Cerebellar nuclear complex (tissue), 1 donor: ENCODE results near the gene LCN15.
A peak's percentile ranks its signal among the peaks of the same experiment; 100 is the strongest.

Source experiments
- DNase-seq, 2 experiments: peaks; one replicate each; lab custom pipeline; 2025; lab: John Stamatoyannopoulos, UW

LCN15 gene

DNA sequence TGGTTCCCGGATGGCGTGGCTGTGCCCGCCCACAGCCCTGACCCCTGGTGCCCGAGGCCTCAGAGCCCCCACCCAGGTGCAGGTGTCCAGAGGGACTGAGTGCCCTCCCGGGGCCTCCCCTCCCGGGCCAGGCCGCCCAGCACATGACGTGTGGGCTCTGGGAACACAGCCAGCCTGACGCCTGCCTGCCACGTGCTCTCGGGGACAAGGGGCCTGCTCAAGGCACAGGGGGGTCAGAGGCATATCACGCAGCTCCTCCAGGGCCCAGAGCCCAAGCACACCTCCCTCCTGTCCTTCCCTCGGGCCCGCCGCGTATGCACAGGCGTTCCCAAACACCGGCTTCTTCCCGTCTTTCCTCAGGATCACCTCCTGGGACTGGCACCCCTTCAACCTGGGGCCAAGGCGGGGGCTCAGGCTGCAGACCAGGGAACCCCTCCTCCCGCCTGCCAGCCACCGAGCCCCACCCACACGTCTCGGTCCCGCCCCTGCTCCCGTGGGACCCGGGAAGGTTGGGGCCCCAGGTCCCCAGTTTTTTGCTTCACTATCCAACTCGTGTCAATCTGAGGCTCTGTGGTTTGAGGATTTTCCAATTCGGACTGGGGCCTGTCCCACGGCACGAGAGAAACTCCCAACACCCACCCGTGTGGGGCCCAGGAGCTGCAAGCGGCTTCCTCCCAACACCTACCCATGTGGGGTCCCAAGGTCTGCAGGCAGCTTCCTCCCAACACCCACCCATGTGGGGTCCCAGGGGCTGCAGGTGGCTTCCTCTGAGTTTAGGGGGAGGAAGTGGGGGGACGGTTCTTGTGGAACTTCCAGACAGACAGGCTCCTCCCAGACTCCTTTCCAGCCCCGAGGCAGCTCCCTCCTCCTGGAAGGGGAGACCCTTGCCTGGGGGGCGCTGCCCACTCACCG, 23.1 kb downstream of the LCN15 start:
- DNase-seq, result no peak

DNA sequence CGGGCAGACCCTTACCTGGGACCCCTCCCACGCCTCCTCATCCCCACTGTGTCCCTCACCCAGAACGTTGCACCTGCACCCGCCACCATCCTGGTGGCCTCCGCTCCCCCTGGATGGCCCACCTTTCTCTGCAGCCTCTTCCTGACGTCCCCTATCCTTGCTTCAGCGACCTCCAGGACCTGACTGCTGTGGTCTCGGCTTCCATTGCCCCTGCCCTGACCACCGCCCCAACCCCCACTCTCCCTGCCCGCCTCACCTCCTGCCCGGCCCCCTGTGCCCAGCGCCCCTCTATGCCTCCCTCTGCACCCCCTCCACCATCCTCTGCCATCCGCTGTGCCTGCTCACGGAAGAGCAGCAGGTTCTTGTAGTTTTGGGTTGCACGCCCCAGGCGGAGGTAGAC, 23.8 kb downstream of the LCN15 start:
- DNase-seq, result no peak

DNA sequence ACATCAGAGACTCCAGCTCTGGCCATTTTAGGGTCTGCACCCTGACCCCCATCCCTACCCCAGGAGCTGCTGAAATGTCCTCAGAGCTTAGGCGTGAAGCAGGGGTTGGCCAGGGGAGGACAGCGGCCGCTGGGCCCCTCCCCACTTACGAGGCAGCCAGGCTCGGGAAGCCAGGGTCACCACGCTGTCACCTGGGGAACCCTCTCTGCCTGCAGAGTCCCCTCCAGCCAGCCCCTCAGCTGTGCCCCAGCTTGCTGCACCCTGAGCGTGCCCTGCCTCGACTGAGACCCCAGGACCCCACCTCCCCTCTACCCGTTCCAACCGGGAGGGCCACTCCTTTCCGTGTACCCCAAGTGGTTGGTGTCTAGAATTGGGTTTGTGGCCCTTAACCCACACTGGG, 24.2 kb downstream of the LCN15 start:
- DNase-seq, result no peak

DNA sequence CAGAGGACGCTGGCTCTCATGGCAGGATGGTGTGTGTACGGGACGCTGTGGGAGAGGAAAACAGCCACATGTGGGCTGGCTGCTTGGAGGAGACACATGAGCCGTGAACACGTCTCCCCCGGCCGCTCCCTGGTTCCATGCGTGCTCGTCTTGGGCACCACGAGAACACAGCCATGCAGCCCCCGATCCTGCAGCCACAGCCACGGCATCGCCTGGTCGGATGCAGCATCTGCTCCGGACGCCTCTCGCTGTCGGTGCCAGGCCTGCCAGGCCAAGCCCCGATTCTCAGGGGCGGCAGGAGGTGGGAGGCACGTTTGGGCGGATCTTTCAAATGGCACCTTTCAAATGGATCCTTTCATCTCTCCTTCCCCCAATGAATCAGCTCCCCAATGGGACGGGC, 24.8 kb downstream of the LCN15 start:
- no peak for DNase-seq

DNA sequence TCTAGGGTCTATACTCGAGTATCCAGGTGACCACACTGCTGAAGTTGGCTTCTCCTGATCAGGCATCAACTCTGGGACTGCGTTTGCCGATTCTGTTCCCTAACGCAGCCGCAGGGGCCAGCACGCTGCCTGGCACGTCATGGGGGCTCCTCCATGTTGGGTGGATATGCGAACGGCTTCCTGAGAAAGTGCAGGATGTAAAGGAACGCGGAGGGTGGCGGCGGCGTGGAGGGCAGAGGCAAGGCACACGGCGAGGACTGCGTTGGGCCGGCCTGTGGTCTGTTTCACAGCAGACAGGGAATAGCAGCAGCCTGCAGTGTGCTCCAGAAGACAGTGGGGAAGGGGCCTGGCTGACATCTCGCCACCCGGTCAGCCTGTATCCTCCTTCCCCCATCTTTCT, 25.4 kb downstream of the LCN15 start:
- no peak for DNase-seq

DNA sequence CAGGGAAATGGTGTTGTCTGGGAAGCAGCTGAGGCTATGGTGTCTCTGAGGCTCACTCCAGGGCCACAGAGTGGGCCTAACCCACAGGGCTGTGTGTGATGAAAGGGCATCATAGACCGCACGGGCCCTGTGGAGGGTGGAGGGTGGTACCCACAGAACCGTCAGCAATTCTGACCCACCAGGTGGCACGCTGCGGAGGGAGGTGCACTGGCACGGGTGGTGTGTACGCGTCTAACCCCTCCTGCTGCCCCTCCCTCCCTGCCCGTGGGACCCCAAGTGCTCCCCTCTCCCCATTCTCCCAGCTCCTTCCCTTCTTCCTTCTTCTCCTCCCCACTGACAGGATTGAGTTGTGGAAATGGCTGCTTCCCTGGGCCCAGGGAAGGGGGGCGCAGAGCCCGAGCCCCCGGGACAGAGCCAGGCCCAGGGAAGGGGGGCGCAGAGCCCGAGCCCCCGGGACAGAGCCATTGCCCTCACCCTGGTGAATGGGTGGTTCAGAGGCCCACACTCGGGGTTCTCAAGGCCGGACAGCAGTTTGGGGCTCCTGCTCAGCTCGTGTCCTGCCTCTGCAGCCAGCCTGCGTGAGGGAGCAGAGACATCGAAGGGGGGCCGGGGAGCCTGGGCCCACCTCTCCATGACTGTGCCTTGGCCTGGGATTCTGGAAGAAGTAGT, 28.4 kb downstream of the LCN15 start:
- no peak for DNase-seq

DNA sequence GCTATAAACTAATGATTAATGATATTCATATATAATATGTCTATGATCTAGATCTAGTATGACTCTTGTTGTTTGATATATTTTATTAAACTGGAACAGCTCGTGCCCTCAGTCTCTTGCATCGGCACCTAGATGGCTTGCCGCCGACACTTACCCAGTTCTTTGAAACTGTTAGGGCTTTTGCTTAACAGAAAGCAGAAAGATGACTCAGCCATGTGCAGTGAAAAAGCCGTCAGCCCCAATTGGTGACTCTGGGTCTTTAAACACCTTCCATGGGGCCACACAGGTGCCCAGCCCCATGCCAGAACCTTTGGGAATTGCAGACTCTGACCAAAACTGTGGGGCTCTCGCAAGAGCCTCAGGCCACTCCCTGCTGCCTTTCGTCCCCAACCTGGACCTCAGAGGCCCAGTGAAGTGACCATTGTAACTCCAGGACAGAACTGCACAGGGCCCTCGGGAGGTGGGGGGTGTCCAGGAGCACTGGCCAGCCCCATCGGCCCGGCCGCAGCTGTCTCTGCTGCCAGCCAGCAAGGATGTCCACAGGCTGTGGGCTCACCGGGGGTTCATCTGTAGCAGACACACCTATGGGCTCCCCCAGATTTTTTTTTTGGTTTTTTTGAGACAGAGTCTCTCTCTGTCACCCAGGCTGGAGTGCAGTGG, 29.4 kb downstream of the LCN15 start:
- no peak for DNase-seq

DNA sequence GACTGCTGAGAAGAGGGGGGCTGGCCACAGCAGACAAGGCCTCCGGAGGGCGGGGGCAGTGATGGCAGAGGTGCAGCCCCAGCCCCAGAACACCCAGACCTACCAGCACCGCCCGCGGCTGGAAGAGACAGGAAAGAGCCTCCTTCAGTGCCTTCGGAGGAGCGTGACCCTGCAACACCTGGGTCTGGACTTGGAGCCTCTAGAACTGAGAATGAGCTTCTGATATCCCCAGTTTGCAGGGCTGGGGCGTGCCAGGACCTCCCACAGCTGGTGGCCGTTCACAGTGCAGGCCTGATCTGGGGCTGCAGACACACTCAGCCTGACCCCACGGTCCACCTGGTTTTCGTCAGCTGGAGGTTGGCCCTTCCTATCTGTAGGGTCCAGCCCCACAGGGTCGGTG, 30.7 kb downstream of the LCN15 start:
- no peak for DNase-seq

DNA sequence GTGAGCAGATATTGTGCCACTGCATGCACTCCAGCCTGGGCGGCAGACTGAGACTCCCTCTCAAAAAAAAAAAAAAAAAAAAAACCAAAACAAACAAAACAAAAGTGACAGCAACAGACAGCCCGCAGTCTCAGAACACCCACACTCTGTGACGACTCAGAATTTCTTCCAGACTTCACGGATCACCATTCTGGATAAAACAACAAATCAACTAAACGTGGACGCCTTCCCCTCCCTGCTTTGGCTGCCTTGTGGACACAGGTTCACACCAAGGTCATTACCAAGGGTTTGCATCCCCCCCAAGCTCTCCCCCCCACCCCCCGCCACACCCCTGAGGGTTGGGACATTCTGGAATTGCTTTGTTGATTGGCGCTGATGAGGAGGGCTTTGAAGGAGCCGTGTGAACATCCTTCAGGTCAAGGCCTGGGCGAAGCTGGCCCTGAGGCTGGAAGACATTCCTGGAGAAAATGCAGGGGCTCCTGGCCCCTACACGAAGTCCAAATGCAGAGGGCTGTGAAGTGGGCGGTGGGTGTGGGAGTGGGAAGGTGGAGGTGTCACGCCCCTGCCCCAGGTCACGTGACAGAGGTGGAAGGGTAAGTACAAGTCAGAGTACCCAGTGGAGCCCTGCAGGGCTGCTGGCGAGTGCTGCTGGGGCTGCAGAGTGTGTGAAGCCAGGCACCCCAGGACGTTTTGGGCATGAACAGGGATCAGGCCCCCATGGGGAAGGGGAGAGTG, 31.7 kb downstream of the LCN15 start:
- no peak for DNase-seq

DNA sequence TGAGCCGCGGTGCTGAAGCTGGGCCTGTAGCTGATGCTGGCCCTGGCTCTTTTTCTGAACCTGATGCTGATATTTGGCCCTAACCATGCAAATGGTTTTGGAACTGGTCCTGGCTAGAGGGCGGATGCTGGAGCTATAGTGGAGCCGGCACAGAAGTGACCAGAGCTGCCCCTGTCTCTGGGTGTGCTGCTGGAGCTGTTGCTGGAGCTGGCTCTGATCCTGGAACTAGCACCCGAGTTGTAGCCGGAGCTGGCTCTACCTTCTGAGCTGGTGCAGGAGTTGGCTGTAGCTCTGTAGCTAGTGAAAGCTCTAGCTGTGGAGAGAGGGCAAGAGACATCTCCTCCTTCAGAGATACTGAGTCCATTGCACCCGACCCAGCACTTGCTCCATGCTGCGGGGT, 34.4 kb downstream of the LCN15 start:
- no peak for DNase-seq

DNA sequence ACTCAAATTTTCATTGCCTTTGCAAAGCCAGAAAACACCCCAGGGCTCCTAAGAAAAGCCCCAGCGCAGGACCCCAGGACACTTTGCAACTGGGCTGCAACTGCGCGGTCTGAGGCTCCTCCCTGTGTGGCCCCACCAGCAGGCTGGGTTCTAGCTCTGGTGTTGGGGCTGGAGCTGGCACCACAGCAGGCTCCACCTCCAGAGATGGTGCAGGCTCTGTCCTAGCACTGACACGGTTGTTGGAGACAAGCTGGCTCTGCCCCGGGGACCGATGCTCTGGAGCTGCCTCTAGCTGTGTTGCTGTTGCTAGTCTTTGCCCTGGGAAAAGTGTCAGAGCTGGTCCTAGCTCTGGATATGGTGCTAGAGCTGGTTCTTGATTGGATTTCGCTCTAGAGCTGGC, 35.2 kb downstream of the LCN15 start:
- DNase-seq, result no peak

DNA sequence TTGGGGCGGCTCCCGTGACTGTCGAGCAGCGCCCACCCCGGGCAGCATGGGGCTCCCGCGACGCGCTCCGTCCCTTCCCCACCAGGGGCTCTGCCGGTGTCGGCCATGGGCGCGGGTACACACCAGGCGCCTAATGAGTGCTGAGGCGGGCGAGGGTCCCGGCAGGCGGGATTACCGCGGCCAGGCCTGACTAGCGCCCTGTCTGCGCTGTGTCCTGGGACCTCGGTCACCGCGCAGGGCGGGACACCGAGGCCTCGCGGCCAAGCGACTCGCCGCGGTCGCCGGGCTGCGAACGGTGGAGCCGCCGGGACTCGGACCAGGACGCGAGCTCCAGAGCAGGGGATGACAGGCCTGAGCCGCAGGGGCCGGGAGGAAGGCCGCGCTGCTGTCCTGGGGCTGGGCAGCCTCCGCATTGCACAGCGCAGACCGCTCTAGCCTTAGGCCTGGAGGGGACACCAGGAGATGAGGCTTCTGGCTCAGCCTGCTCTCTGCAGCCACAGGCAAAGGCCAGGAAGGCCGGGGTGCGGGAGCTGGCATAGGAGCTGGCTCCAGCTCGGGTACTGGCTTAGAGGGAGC, 35.7 kb downstream of the LCN15 start:
- DNase-seq, result no peak

DNA sequence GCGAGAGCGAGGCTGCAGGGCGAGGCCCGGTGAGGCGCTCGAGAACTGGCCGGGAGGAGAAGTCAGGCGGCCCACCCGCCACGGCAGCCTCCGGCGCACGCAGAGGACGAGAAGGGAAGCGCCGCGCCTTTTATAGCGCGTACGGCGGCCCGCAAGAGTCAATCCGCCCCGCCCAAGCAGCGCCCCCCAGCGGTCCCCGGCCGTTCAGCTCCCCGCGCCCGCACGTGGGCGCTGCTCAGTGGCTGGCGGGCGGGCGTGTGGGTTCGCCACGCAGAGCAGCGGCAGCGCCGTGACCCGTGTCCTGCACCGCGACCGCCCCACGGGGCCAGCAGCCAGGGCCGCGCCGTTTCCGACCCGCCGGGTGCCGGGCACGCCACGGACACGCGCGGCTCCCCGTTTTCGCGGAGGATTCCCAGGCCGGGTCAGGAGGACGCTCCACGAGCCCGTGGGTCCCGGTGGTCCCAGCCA, 36.2 kb downstream of the LCN15 start:
- peak in 1 of 2 experiments; percentile 18 for DNase-seq

DNA sequence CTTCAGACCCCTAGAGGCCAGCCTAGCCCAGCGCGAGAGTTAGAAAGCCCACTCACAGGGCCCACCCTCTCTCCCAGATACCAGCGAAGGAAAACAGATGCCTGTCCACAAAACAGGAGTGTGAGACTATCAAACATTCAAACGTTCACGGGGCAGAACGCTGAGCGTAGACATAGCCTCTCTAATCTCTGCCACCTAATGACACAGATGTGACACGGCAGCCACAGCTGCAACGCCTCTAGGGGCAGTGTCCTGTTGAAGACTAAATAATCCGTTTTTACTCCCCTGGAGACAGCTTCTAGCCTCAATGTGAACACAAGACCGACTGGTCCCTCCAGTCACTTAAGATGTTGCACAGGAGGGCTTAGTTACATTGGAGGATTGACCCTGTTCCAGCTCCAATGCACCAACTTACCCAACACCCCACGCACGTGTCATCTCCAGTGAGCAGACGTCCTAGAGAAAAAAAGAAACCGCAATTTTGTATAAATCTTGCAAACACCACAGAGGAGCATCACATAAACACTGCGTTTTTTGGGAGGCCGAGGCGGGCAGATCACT, 37.6 kb downstream of the LCN15 start:
- no peak for DNase-seq

DNA sequence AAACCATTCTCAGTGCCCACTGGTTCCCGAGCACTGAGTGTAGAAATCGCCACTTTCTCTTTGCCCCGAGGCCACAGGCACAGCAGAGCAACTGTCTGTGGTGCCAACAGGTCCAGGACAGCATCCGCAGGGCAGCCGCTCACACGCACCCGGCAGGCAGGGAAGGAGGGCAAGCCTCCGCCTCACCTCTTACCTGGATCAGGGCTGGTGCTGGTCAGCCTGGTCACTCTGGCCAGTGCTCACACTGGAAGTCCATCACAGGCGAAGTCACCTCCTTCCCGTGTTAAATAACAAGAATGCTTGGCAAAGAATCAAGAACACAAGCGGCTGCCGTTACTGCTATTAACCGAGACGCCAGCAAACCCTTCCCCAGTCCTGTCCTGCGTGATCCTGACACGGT, 38.2 kb downstream of the LCN15 start:
- no peak for DNase-seq

DNA sequence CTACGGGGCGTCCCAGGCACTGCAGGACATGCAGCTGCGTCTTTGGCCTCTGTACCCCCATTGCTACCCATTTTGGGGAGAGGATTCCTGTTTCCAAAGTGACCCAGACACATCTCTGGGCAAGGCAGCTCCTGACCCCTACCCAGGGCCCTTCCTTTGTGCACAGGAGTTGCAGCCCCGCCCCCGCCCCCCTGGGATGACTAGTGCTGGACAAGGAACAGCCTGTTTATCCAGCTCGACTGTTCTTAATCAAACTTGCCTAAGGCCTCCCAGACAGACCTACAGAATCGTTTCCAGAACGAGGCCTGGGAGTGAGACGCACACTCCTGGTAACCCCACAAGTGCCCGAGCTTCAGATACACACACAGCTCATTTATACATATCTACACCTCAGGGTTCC, 38.7 kb downstream of the LCN15 start:
- no peak for DNase-seq

DNA sequence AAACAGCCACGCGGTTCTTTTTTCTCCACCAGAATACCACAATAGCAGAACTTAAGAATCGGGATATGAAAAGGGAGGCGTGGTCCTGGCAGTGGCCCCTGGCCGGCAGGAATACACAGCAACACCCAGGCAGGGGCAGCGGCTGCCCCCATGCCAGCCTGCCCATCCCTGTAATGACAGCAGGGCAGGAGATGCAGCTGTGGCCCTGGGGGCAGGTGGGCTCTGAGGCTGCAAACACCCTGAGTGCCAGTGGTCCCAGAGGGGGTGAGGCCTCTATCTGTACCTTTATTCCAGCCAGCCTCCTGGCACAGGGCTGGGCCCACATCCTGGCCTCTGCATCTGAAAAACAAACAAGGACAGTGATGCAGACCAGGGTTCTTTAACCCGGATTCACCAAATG, 39.5 kb downstream of the LCN15 start:
- DNase-seq, result no peak

DNA sequence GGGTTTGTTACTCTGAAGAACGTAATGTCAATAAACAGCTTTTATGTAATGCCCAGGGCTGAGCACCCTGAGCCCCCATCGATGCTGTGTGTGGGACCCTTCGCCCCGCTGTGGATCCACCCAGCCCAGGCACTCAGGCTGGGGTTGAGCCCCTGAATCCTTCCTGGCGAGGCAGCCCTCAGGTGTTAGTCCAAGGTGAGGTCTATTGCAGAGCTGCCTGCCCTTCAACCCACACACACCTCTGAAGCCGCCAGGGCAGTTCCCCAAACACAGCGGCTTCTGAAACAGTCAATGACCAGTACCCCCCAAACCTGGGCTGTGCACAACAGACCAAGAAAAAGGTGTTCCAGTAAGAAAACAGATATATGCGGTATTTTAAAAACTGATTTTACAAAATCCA, 40.3 kb downstream of the LCN15 start:
- DNase-seq, result no peak

DNA sequence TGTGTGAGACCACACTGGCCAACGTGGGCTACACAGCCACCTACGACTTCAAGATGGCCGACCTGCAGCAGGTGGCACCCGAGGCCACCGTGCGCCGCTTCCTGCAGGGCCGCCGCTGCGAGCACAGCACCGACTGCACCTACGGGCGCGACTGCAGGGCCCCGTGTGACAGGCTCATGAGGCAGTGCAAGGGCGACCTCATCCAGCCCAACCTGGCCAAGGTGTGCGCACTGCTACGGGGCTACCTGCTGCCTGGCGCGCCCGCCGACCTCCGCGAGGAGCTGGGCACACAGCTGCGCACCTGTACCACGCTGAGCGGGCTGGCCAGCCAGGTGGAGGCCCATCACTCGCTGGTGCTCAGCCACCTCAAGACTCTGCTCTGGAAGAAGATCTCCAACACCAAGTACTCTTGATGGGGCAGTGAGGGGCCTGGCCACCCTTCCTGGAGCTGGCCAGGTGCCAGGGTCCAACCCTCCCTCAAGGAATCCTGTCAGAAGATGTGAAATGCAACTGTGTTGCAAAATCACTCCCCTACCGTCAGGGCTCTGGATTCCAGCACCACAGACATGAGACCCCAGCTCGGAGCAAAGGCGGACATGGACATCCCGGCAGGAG, 40.8 kb downstream of the LCN15 start:
- DNase-seq, result no peak

DNA sequence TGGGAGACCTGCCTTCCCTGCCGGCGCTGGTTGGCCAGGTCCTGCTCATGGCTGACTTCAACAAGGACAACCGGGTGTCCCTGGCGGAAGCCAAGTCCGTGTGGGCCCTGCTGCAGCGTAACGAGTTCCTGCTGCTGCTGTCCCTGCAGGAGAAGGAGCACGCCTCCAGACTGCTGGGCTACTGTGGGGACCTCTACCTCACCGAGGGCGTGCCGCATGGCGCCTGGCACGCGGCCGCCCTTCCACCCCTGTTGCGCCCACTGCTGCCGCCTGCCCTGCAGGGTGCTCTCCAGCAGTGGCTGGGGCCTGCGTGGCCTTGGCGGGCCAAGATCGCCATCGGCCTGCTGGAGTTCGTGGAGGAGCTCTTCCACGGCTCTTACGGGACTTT, 41.4 kb downstream of the LCN15 start:
- no peak for DNase-seq
